ENCODE data around the gene AHCYL2.

GRCh38 chr7:129417073-129417472, 192.2 kb downstream of the AHCYL2 start:
- TF ChIP-seq CTCF (IDR thresholded peaks at IDR 0.05; ENCODE audit: extremely low read depth in 1 of 2, insufficient read depth in 1 of 2, low read depth in 1 of 2, low read length in 2 of 2) = no peak
- no peak for TF ChIP-seq POLR2A (IDR thresholded peaks at IDR 0.05; ENCODE audit: low read depth, low read length)
- TF ChIP-seq JUN (IDR thresholded peaks at IDR 0.05; ENCODE audit: borderline replicate concordance, insufficient read depth, insufficient read length, low read depth) = no peak
- TF ChIP-seq EZH2 (IDR thresholded peaks at IDR 0.05; ENCODE audit: borderline replicate concordance, low read depth, low read length, severe bottlenecking) = no peak
- no peak for TF ChIP-seq POLR2AphosphoS5 (IDR thresholded peaks at IDR 0.05; ENCODE audit: insufficient read depth, low read depth, low read length)
- TF ChIP-seq MYC (IDR thresholded peaks at IDR 0.05; ENCODE audit: low read depth, low read length) = no peak
- no peak for TF ChIP-seq FOS (IDR thresholded peaks at IDR 0.05; ENCODE audit: borderline replicate concordance, insufficient read depth, low read length)
